Measurements from ENCODE around the gene BORCS6. TPM values are rescaled to one million over a fixed set of nuclear protein-coding genes. Genes with fewer than 3 reads are reported as not detected.
A peak's percentile ranks its signal among the peaks of the same experiment; 100 is the strongest.

The BORCS6 gene
- total and polyA plus RNA-seq, 2 of the 13 experiments (the other 11 are each of a cell fraction or from before 2014, with no cell fraction given): 2.0 to 5.1 TPM

GRCh38 chr17:8189041-8189710, 804 bp downstream of the BORCS6 start:
- in situ Hi-C loops (cut with HindIII; ENCODE audit: extremely low pct_ligation_motif_present, low pct_unique_long_range_greater_than_20kb) (loop anchor here (5.0 to 10.0 kb wide), 2 partner anchors 33 to 64 kb away; partner anchors contain the start of gene HES7), intact Hi-C loops (cut with micrococcal nuclease; ENCODE audit: unreplicated experiment) (loop anchor here (5.0 kb wide), 1 partner anchor 52 kb away; no protein-coding TSS in a partner anchor)
- H3K27ac ChIP-seq (ENCODE audit: extremely low read length, insufficient read depth, low read length): peak overlapping the region; percentile 64
- H2AFZ ChIP-seq (ENCODE audit: low read length): no peak overlapping the region
- H3K27me3 ChIP-seq (ENCODE audit: control insufficient read depth in 1 of 2, insufficient read depth in 2 of 2, low read length in 2 of 2): no peaks in the 10 kb centered on the region; a peak in 1 of 5 replicates
- H3K79me2 ChIP-seq (ENCODE audit: insufficient read depth, low read length): peaks cover 8% of the 10 kb centered on the region
- peak overlapping the region; percentile 79 for H3K9ac ChIP-seq (ENCODE audit: insufficient read depth, low read depth, low read length)
- peak overlapping the region; percentile 74 to 92 (median 77) for H3K4me3 ChIP-seq (replicated peaks in 1 of 3; ENCODE audit: insufficient read depth in 1 of 3, low read depth in 2 of 3, low read length in 3 of 3)
- no peaks in the 10 kb centered on the region for H3K36me3 ChIP-seq (replicated peaks in 1 of 2; ENCODE audit: control insufficient read depth in 1 of 2, insufficient read depth in 2 of 2, low read length in 2 of 2)
- no peaks in the 10 kb centered on the region for H3K9me3 ChIP-seq (ENCODE audit: low read length)
- ATAC-seq (peak; percentile 4), FAIRE-seq (no peak), DNase-seq (ENCODE audit: low spot score) (no peak)
- ChIA-PET POLR2A (interaction anchor here (2.2 to 9.9 kb wide), 7 partner anchors 14 to 502 kb away, joined by 5 to 160 read pairs (median 21); partner anchors contain the start of genes AURKB, CTC1, PFAS and SLC25A35), CTCF (ENCODE audit: low intra/inter-chr PET ratio, low total read pairs) (no interaction called here)
- H3K4me2 ChIP-seq (ENCODE audit: low read depth, low read length): peak overlapping the region; percentile 98
- BruUV-seq (replicated peaks): no TSS peak
- WGBS (ENCODE audit: low lambda C conversion rate): 5% methylated on average over 8 of the region's 67 CpGs
- peaks cover 6% of the 10 kb centered on the region for H4K20me1 ChIP-seq (ENCODE audit: insufficient read depth, low read length)
- H3K4me1 ChIP-seq (ENCODE audit: insufficient read depth, low read length): peaks cover 47% of the 10 kb centered on the region
- TF ChIP-seq HNRNPLL (IDR thresholded peaks at IDR 0.05; ENCODE audit: low read depth, low read length, poor library complexity, severe bottlenecking) (peak; percentile 13), ZNF274 (CRISPR knock-in tag; IDR thresholded peaks at IDR 0.05) (peak; percentile 57), GFI1 (CRISPR knock-in tag; IDR thresholded peaks at IDR 0.05; ENCODE audit: borderline replicate concordance) (0 out of 2 replicates have a peak, but pooled peaks have one; percentile 11), ZNF572 (CRISPR knock-in tag; IDR thresholded peaks at IDR 0.05) (no peak), HOXA3 (CRISPR knock-in tag; IDR thresholded peaks at IDR 0.05) (peak; percentile 15; the same call in 1 of the 2 replicates), TIGD3 (CRISPR knock-in tag; IDR thresholded peaks at IDR 0.05; ENCODE audit: borderline replicate concordance) (no peak), SALL2 (CRISPR knock-in tag; IDR thresholded peaks at IDR 0.05) (peak; percentile 66; the same call in 1 of the 2 replicates), HDAC2 (CRISPR knock-in tag; IDR thresholded peaks at IDR 0.05) (peak; percentile 42; the same call in 1 of the 2 replicates), BRD4 (CRISPR knock-in tag; IDR thresholded peaks at IDR 0.05) (no peak), MIER2 (CRISPR knock-in tag; IDR thresholded peaks at IDR 0.05) (no peak), ZNF224 (CRISPR knock-in tag; IDR thresholded peaks at IDR 0.05) (no peak), ZNF143 (CRISPR knock-in tag; IDR thresholded peaks at IDR 0.05) (no peak), MTERF4 (CRISPR knock-in tag; IDR thresholded peaks at IDR 0.05) (no peak), ZNF549 (CRISPR knock-in tag; IDR thresholded peaks at IDR 0.05) (no peak), NFE2L1 (CRISPR knock-in tag; IDR thresholded peaks at IDR 0.05; ENCODE audit: borderline replicate concordance) (no peak), ZMYM4 (CRISPR knock-in tag; IDR thresholded peaks at IDR 0.05) (no peak), ZNF530 (CRISPR knock-in tag; IDR thresholded peaks at IDR 0.05; ENCODE audit: low read depth) (0 out of 2 replicates have a peak, but pooled peaks have one; percentile 38), SRF (IDR thresholded peaks at IDR 0.05; ENCODE audit: low read depth, low read length) (no peak), NCOA1 (CRISPR knock-in tag; IDR thresholded peaks at IDR 0.05) (0 out of 2 replicates have a peak, but pooled peaks have one; percentile 51), BORCS8-MEF2B (CRISPR knock-in tag; IDR thresholded peaks at IDR 0.05) (0 out of 2 replicates have a peak, but pooled peaks have one; percentile 25), FOXK2 (IDR thresholded peaks at IDR 0.05) (no peak), AHR (CRISPR knock-in tag; IDR thresholded peaks at IDR 0.05) (peak; percentile 62; the same call in 1 of the 2 replicates), MEIS1 (CRISPR knock-in tag; IDR thresholded peaks at IDR 0.05; ENCODE audit: borderline replicate concordance) (no peak), HNRNPUL1 (IDR thresholded peaks at IDR 0.05; ENCODE audit: low read depth, low read length) (no peak), ZNF773 (CRISPR knock-in tag; IDR thresholded peaks at IDR 0.05; ENCODE audit: borderline replicate concordance) (no peak)

Data from HepG2 (cell line).